H9 (cell line): ENCODE results near the gene IRF2. TPM values are rescaled to one million over a fixed set of nuclear protein-coding genes. Genes with fewer than 3 reads are reported as not detected.

Experiments used
- DNase-seq: peaks from one replicate; pipeline ENCODE4 v3.0.0-alpha.2; 2017
- H2AFZ ChIP-seq: one replicate; pipeline ENCODE4 v1.6.1; 2013; ENCODE audit warnings: mild to moderate bottlenecking, low read length, control low read depth, moderate library complexity
- H2AK5ac ChIP-seq: 2 replicates; pipeline ENCODE4 v1.6.1; 2013; ENCODE audit warnings: low read length, control low read depth, mixed read lengths; ENCODE audit not compliant: insufficient read length
- H2BK120ac ChIP-seq: one replicate; pipeline ENCODE4 v1.6.1; 2013; ENCODE audit warnings: low read depth, mild to moderate bottlenecking, low read length, control low read depth, inconsistent platforms; ENCODE audit not compliant: poor library complexity, severe bottlenecking
- H2BK12ac ChIP-seq: 2 replicates; pipeline ENCODE4 v1.6.1; 2013; ENCODE audit warnings: low read length, control low read depth, mixed read lengths, low read depth; ENCODE audit not compliant: insufficient read length
- H2BK15ac ChIP-seq: 2 replicates; pipeline ENCODE4 v1.6.1; 2013; ENCODE audit warnings: low read depth, low read length, control low read depth
- H2BK20ac ChIP-seq: one replicate; pipeline ENCODE4 v1.6.1; 2013; ENCODE audit warnings: low read depth, mild to moderate bottlenecking, low read length, control low read depth, inconsistent platforms; ENCODE audit not compliant: poor library complexity, severe bottlenecking
- H2BK5ac ChIP-seq: 2 replicates; pipeline ENCODE4 v1.6.1; 2013; ENCODE audit warnings: low read length, control low read depth, mixed read lengths; ENCODE audit not compliant: insufficient read length
- H3K14ac ChIP-seq: 2 replicates; pipeline ENCODE4 v1.6.1; 2013; ENCODE audit warnings: low read length, control low read depth; ENCODE audit not compliant: insufficient read depth
- H3K18ac ChIP-seq: 2 replicates; pipeline ENCODE4 v1.6.1; 2013; ENCODE audit warnings: low read depth, mild to moderate bottlenecking, mixed read lengths, low read length, control low read depth; ENCODE audit not compliant: insufficient read length
- H3K23ac ChIP-seq: 2 replicates; pipeline ENCODE4 v1.6.1; 2013; ENCODE audit warnings: low read length, control low read depth, mixed read lengths, low read depth; ENCODE audit not compliant: insufficient read length
- H3K23me2 ChIP-seq: 2 replicates; pipeline ENCODE4 v1.6.1; 2013; ENCODE audit warnings: low read depth, mild to moderate bottlenecking, mixed read lengths, low read length, control low read depth; ENCODE audit not compliant: insufficient read length, poor library complexity, severe bottlenecking
- H3K27ac ChIP-seq: 2 replicates; pipeline ENCODE4 v1.5.1; 2013; ENCODE audit warnings: low read length, control low read depth, mixed read lengths, low read depth; ENCODE audit not compliant: insufficient read length
- H3K27me3 ChIP-seq: 2 replicates; pipeline ENCODE4 v1.6.1; 2013; ENCODE audit warnings: low read length, control low read depth, inconsistent platforms; ENCODE audit not compliant: insufficient read depth
- H3K4ac ChIP-seq: 2 replicates; pipeline ENCODE4 v1.6.1; 2013; ENCODE audit warnings: low read depth, mild to moderate bottlenecking, control low read depth, inconsistent platforms, low read length, moderate library complexity
- H3K4me1 ChIP-seq: 2 replicates; pipeline ENCODE4 v1.6.1; 2013; ENCODE audit warnings: low read length, control low read depth, inconsistent platforms; ENCODE audit not compliant: insufficient read depth
- H3K4me2 ChIP-seq: 2 replicates; pipeline ENCODE4 v1.6.1; 2013; ENCODE audit warnings: low read length, control low read depth, mixed read lengths; ENCODE audit not compliant: insufficient read length, insufficient read depth
- H3K56ac ChIP-seq: 2 replicates; pipeline ENCODE4 v1.6.1; 2013; ENCODE audit warnings: low read depth, mild to moderate bottlenecking, mixed read lengths, low read length, control low read depth; ENCODE audit not compliant: insufficient read length
- H3K79me1 ChIP-seq: 2 replicates; pipeline ENCODE4 v1.6.1; 2013; ENCODE audit warnings: low read depth, mild to moderate bottlenecking, moderate library complexity, low read length, control low read depth, inconsistent platforms; ENCODE audit not compliant: insufficient read depth, poor library complexity, severe bottlenecking
- H3K79me2 ChIP-seq: 2 replicates; pipeline ENCODE4 v1.6.1; 2013; ENCODE audit warnings: low read length, control low read depth, inconsistent platforms; ENCODE audit not compliant: insufficient read depth
- H3K9ac ChIP-seq: 2 replicates; pipeline ENCODE4 v1.6.1; 2013; ENCODE audit warnings: low read length, control low read depth, mixed read lengths; ENCODE audit not compliant: insufficient read length; ENCODE audit errors: extremely low read depth
- H3K9me3 ChIP-seq: one replicate; pipeline ENCODE4 v1.6.1; 2013; ENCODE audit warnings: low read depth, low read length, inconsistent platforms; ENCODE audit not compliant: control insufficient read depth
- H3T11ph ChIP-seq: one replicate; pipeline ENCODE4 v1.6.1; 2013; ENCODE audit warnings: mild to moderate bottlenecking, low read length, control low read depth, inconsistent platforms
- H4K20me1 ChIP-seq: one replicate; pipeline ENCODE4 v1.6.1; 2013; ENCODE audit not compliant: control insufficient read depth, insufficient read length, insufficient read depth
- H4K5ac ChIP-seq: 2 replicates; pipeline ENCODE4 v1.6.1; 2013; ENCODE audit warnings: low read depth, mild to moderate bottlenecking, mixed read lengths, low read length, control low read depth; ENCODE audit not compliant: insufficient read length
- H4K8ac ChIP-seq: replicated peaks from 2 replicates; pipeline ENCODE4 v1.6.1; 2013; ENCODE audit warnings: low read length, control low read depth, mixed read lengths, low read depth; ENCODE audit not compliant: insufficient read length
- H4K91ac ChIP-seq: 2 replicates; pipeline ENCODE4 v1.6.1; 2013; ENCODE audit warnings: low read depth, mild to moderate bottlenecking, moderate library complexity, mixed read lengths, low read length, control low read depth; ENCODE audit not compliant: insufficient read length
- H3K27ac Mint-ChIP-seq, 3 experiments: 2 replicates in 2 of 3; 3 replicates in 1 of 3; pipeline ENCODE4 v1.8.0; 2020 to 2021; ENCODE audit warnings: mixed read lengths in 3 of 3, mild to moderate bottlenecking in 1 of 3, moderate library complexity in 1 of 3
- H3K27me3 Mint-ChIP-seq: 2 replicates; pipeline ENCODE4 v1.8.0; 2021; ENCODE audit warnings: low read depth, mild to moderate bottlenecking, moderate library complexity, mixed read lengths
- H3K36me3 Mint-ChIP-seq, 3 experiments: 2 replicates in 2 of 3; 3 replicates in 1 of 3; pipeline ENCODE4 v1.8.0; 2020 to 2021; ENCODE audit warnings: low read depth in 3 of 3, mixed read lengths in 3 of 3; ENCODE audit not compliant: insufficient read depth in 1 of 3
- H3K4me1 Mint-ChIP-seq, 2 experiments: 2 replicates each; pipeline ENCODE4 v1.8.0; 2020; ENCODE audit warnings: mixed read lengths in 2 of 2
- H3K4me3 Mint-ChIP-seq, 2 experiments: 2 replicates in 1 of 2; 3 replicates in 1 of 2; pipeline ENCODE4 v1.8.0; 2020 to 2021; ENCODE audit warnings: mild to moderate bottlenecking in 2 of 2, mixed read lengths in 2 of 2, moderate library complexity in 1 of 2
- H3K9me3 Mint-ChIP-seq, 2 experiments: 2 replicates in 1 of 2; 3 replicates in 1 of 2; pipeline ENCODE4 v1.8.0; 2020; ENCODE audit warnings: mild to moderate bottlenecking in 2 of 2, mixed read lengths in 2 of 2, moderate library complexity in 1 of 2
- CTCF ChIP-seq: fragments of 200-600 bp; sonication (generic); conservative IDR thresholded peaks from 3 replicates; pipeline ENCODE4 v1.8.0; 2021; ENCODE audit warnings: antibody characterized with exemption, mild to moderate bottlenecking
- WGBS: extraction: QIAGEN DNeasy Blood & Tissue Kit; methylation state at CpG from one replicate; pipeline ENCODE4 v1.1.7; 2013; ENCODE audit warnings: missing lambda C conversion rate, low lambda C conversion rate, mixed read lengths; ENCODE audit not compliant: insufficient read length; ENCODE audit errors: extremely low coverage; 5-methylcytosine and 5-hydroxymethylcytosine counted together
- total RNA-seq: library from RNA; stranded (reverse); gene quantifications from 2 replicates; pipeline ENCODE4 v1.2.1, GENCODE V29; 2021

The IRF2 gene
- total RNA-seq, 1 experiment from 2014 or later, result 13.5 TPM

GRCh38 chr4:184369871-184370270 is 104.5 kb downstream of the IRF2 start:
- Histone ChIP-seq H4K91ac (no peak overlapping the region), H3K23me2 (no peaks in the 10 kb centered on the region), H2BK20ac (no peak overlapping the region), H4K20me1 (no peaks in the 10 kb centered on the region), H2BK120ac (no peak overlapping the region), H3K14ac (no peak overlapping the region), H3K56ac (no peak overlapping the region), H3K9ac (no peak overlapping the region), H2AK5ac (no peak overlapping the region), H2BK15ac (no peak overlapping the region), H2BK5ac (no peak overlapping the region), H2BK12ac (no peak overlapping the region), H3K23ac (no peak overlapping the region), H2AFZ (no peak overlapping the region), H3K79me2 (no peaks in the 10 kb centered on the region), H3K27me3 (no peaks in the 10 kb centered on the region), H3K18ac (no peak overlapping the region), H3T11ph (no peak overlapping the region), H3K4me1 (peaks cover 3% of the 10 kb centered on the region; the same call in 1 of the 2 replicates), H3K4me2 (no peak overlapping the region), H4K5ac (no peak overlapping the region), H3K4ac (no peak overlapping the region), H3K27ac (no peak overlapping the region), H4K8ac (no peak overlapping the region), H3K9me3 (no peaks in the 10 kb centered on the region), H3K79me1 (no peaks in the 10 kb centered on the region)
- no CpG with 5 or more reads among the region's 3 CpGs for WGBS
- H3K27ac Mint-ChIP-seq, result no peak overlapping the region
- no peak for DNase-seq
- no peaks in the 10 kb centered on the region for H3K9me3 Mint-ChIP-seq
- TF ChIP-seq CTCF, result no peak
- H3K4me3 Mint-ChIP-seq, result no peak overlapping the region
- H3K4me1 Mint-ChIP-seq, result peaks cover 0 to 6% of the 10 kb centered on the region in 2 experiments; a peak in 2 of 4 replicates
- H3K36me3 Mint-ChIP-seq, result 0 out of 7 replicates have a peak, but pooled peaks cover 0 to 1% (median 0%) of the 10 kb centered on the region in 3 experiments
- H3K27me3 Mint-ChIP-seq, result no peaks in the 10 kb centered on the region
